HG02588 (cell line): ENCODE data around the gene CT47A7.
"Not testable (repeated sequence)": the region's sequence is repeated elsewhere in the genome, so short reads cannot be mapped to it uniquely, and the experiment has no call there.

ENCODE experiments used
- ATAC-seq: cut with Tn5 transposase; IDR thresholded peaks from one replicate; pipeline ENCODE4 v1.9.1; 2021; ENCODE audit warnings: mild to moderate bottlenecking, moderate library complexity; ENCODE audit not compliant: unreplicated experiment

Gene CT47A7

GRCh38 chrX:120956500-120956899 is at the start of gene CT47A7:
Gene CT47A7 (minus strand): TSS chrX:120956600. CDS start chrX:120956345, 255 bp downstream.
- ATAC-seq = not testable (repeated sequence)

- ATAC-seq = no peak
These were observed 44.2 kb upstream of the CT47A7 start for GRCh38 chrX:121000589-121000988.

DNA sequence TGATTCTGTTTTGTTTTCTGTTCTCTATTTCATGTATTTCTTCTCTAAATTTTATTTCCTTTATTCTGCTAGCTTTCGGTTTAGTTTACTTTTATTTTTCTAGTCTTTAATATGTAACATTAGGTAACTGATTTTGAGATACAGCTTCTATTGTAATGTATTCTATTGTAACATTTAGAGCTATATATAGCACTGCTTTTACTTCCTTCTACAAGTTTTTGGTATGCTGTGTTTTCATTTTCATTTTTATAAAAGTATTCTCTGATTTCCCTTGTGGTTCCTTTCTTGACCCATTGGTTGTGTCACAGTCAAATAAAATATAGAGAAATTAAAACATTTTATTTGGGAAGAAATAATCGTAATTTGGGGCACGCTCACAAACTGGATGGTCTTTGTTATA is 43.0 kb upstream of the CT47A7 start:
- ATAC-seq = no peak

GRCh38 chrX:120985660-120986059 is 29.3 kb upstream of the CT47A7 start, which contains the start of gene CT47A1:
Gene CT47A1 (minus strand): TSS chrX:120985760. CDS start chrX:120985529, 231 bp downstream.
- ATAC-seq = not testable (repeated sequence)
